ENCODE measurements around the gene MIPOL1. TPM values are rescaled to one million over a fixed set of nuclear protein-coding genes. Genes with fewer than 3 reads are reported as not detected.

The MIPOL1 gene
- total and polyA plus RNA-seq, 2 of the 13 experiments (the other 11 are each of a cell fraction or from before 2014, with no cell fraction given) = 8.6 to 34.2 TPM

GRCh38 chr14:37546621-37547447 lies 349.1 kb downstream of the MIPOL1 start (continued):
- peak; percentile 95 for TF ChIP-seq TSC22D2 (CRISPR knock-in tag; IDR thresholded peaks at IDR 0.05; ENCODE audit: borderline replicate concordance)
- no peak; the same call in 1 of the 2 replicates for TF ChIP-seq PRDM15 (CRISPR knock-in tag; IDR thresholded peaks at IDR 0.05)
- peak; percentile 93 for TF ChIP-seq HNRNPK (IDR thresholded peaks at IDR 0.05; ENCODE audit: low read depth, low read length, poor library complexity, severe bottlenecking)
- no peak for TF ChIP-seq ARNT (IDR thresholded peaks at IDR 0.05)
- TF ChIP-seq KDM6A (CRISPR knock-in tag; IDR thresholded peaks at IDR 0.05; ENCODE audit: low read depth) = peak; percentile 93
- no peak for TF ChIP-seq ZSCAN22 (CRISPR knock-in tag; IDR thresholded peaks at IDR 0.05)
- peak; percentile 97 for TF ChIP-seq KDM4B (CRISPR knock-in tag; IDR thresholded peaks at IDR 0.05)
- TF ChIP-seq PAXIP1 (CRISPR knock-in tag; conservative IDR thresholded peaks at IDR 0.05) = peak; percentile 98
- TF ChIP-seq ZBTB26 (CRISPR knock-in tag; IDR thresholded peaks at IDR 0.05; ENCODE audit: borderline replicate concordance) = no peak
- TF ChIP-seq ZNF619 (CRISPR knock-in tag; IDR thresholded peaks at IDR 0.05) = no peak
- peak; percentile 99 for TF ChIP-seq ZSCAN5A (CRISPR knock-in tag; IDR thresholded peaks at IDR 0.05; ENCODE audit: borderline replicate concordance)
- TF ChIP-seq MBD4 (IDR thresholded peaks at IDR 0.05; ENCODE audit: borderline replicate concordance, low read length) = peak; percentile 90
- peak; percentile 66; the same call in 1 of the 2 replicates for TF ChIP-seq ZNF678 (CRISPR knock-in tag; IDR thresholded peaks at IDR 0.05)
- peak; percentile 82; the same call in 1 of the 2 replicates for TF ChIP-seq ZNF343 (CRISPR knock-in tag; IDR thresholded peaks at IDR 0.05)
- peak in 1 of 2 experiments; percentile 47; a peak in 1 of 4 replicates for TF ChIP-seq POLR2A (IDR thresholded peaks at IDR 0.05; ENCODE audit: insufficient read depth in 1 of 2, low read depth in 2 of 2, low read length in 2 of 2)
- TF ChIP-seq ZSCAN21 (CRISPR knock-in tag; IDR thresholded peaks at IDR 0.05; ENCODE audit: borderline replicate concordance) = peak; percentile 83
